Nephron (organoid): ENCODE data around the gene STAP2.

Source experiments
- H3K27ac Mint-ChIP-seq, 3 experiments: 2 replicates each; pipeline ENCODE4 v1.8.0; 2020; ENCODE audit warnings: mixed read lengths in 3 of 3, mild to moderate bottlenecking in 2 of 3, moderate library complexity in 1 of 3
- H3K27me3 Mint-ChIP-seq: 2 replicates; pipeline ENCODE4 v1.8.0; 2021; ENCODE audit warnings: low read depth, mild to moderate bottlenecking, moderate library complexity, mixed read lengths
- H3K36me3 Mint-ChIP-seq: 2 replicates; pipeline ENCODE4 v1.8.0; 2020; ENCODE audit warnings: low read depth, mixed read lengths
- H3K4me1 Mint-ChIP-seq: 2 replicates; pipeline ENCODE4 v1.8.0; 2020; ENCODE audit warnings: mixed read lengths
- H3K4me3 Mint-ChIP-seq, 3 experiments: 2 replicates each; pipeline ENCODE4 v1.8.0; 2020; ENCODE audit warnings: mild to moderate bottlenecking in 3 of 3, mixed read lengths in 3 of 3, moderate library complexity in 2 of 3
- H3K9me3 Mint-ChIP-seq: 2 replicates; pipeline ENCODE4 v1.8.0; 2020; ENCODE audit warnings: mixed read lengths
- TF ChIP-seq, protein P1 (sequence below), 3 experiments: fragments of 200-600 bp; sonication (generic); IDR thresholded peaks; one replicate each; pipeline ENCODE4 v1.5.0; 2021; ENCODE audit warnings: antibody characterized with exemption in 3 of 3; ENCODE audit not compliant: unreplicated experiment in 3 of 3

STAP2 gene

GRCh38 chr19:4374498-4375163 lies 36.0 kb upstream of the STAP2 start:
- Mint-ChIP-seq H3K9me3 (no peaks in the 10 kb centered on the region), H3K27ac (peak overlapping the region in 1 of 3 experiments; percentile 88), H3K4me3 (no peak overlapping the region), H3K27me3 (no peaks in the 10 kb centered on the region), H3K36me3 (no peaks in the 10 kb centered on the region), H3K4me1 (peaks cover 60% of the 10 kb centered on the region)
- TF ChIP-seq, protein P1, sequence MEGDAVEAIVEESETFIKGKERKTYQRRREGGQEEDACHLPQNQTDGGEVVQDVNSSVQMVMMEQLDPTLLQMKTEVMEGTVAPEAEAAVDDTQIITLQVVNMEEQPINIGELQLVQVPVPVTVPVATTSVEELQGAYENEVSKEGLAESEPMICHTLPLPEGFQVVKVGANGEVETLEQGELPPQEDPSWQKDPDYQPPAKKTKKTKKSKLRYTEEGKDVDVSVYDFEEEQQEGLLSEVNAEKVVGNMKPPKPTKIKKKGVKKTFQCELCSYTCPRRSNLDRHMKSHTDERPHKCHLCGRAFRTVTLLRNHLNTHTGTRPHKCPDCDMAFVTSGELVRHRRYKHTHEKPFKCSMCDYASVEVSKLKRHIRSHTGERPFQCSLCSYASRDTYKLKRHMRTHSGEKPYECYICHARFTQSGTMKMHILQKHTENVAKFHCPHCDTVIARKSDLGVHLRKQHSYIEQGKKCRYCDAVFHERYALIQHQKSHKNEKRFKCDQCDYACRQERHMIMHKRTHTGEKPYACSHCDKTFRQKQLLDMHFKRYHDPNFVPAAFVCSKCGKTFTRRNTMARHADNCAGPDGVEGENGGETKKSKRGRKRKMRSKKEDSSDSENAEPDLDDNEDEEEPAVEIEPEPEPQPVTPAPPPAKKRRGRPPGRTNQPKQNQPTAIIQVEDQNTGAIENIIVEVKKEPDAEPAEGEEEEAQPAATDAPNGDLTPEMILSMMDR (IDR thresholded peaks at IDR 0.05; ENCODE audit: unreplicated experiment in 3 of 3), result no peak

DNA sequence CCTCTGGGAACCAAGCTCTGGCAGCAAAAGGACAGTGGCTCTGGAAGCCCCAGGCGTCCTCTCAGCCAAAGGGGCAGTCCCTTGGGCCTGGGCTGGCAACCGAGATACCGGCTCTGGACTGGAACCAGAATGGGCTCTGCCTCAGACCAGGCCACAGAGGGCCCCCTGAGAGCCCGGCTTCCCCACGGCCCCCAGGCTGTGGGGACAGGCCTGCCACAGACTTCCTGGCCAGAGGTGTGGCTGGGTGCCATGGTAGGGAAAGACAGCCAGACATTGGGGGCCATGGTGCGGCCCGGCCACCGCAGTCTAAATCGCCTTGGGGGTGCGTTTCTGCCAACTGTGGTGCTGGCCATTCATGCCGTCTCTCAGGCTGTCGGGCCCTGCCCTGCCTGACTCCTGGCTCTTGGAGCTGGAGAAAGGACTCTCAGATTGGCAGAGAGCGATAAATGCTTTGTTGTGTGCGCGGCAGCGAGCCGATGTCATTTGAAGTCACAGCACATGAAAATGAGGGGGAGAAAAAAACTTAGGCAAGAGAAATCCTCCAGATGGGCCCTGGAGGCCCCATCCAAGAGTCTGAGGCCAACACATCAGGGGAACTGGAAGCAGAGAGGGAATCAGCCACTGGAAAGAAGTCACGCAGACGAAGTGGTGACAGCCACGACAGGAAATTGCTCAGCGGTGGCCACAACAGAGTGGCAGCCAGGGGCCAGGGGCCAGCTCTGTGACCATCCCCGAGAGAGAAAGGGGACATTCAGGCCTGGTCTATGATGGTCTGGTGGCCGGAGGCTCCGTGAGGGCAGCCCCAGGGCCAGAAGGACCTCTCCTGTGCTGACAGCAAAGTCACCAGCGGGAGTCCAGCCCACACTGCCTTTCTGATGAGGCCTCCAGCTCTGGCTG lies 35.2 kb upstream of the STAP2 start:
- Mint-ChIP-seq H3K4me1 (peaks cover 58% of the 10 kb centered on the region), H3K27me3 (no peaks in the 10 kb centered on the region), H3K4me3 (peak overlapping the region in 1 of 3 experiments; percentile 52), H3K27ac (peak overlapping the region; percentile 78 to 90 (median 87)), H3K9me3 (no peaks in the 10 kb centered on the region), H3K36me3 (no peaks in the 10 kb centered on the region)
- TF ChIP-seq, protein P1 (IDR thresholded peaks at IDR 0.05; ENCODE audit: unreplicated experiment in 3 of 3), result no peak

DNA sequence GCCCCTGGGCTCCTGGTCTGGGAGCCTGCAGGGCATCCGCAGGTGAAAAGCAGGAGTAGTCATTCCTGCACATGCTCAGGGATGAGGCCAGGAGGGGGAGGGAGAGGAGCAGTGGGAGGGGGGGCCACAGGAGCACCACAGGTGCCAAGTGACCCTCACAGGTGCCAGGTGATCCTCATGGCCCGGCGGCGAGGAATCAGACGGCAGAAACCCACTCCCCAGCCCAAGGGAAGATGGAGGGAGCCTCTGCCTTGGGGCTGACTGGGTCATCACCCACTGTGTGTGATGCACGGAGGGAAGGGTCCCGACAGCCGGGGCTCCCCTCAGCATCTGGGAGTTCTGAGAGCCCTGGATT lies 34.4 kb upstream of the STAP2 start:
- Mint-ChIP-seq H3K27me3 (no peaks in the 10 kb centered on the region), H3K36me3 (no peaks in the 10 kb centered on the region), H3K27ac (no peak overlapping the region), H3K9me3 (no peaks in the 10 kb centered on the region), H3K4me1 (peaks cover 63% of the 10 kb centered on the region), H3K4me3 (no peak overlapping the region)
- TF ChIP-seq, protein P1 (IDR thresholded peaks at IDR 0.05; ENCODE audit: unreplicated experiment in 3 of 3), result no peak

GRCh38 chr19:4372165-4373012 lies 33.8 kb upstream of the STAP2 start:
- peak overlapping the region; percentile 77 to 86 (median 79) for H3K27ac Mint-ChIP-seq
- peaks cover 69% of the 10 kb centered on the region for H3K4me1 Mint-ChIP-seq
- no peaks in the 10 kb centered on the region for H3K27me3 Mint-ChIP-seq
- TF ChIP-seq, protein P1 (IDR thresholded peaks at IDR 0.05; ENCODE audit: unreplicated experiment in 3 of 3), result no peak
- no peaks in the 10 kb centered on the region for H3K9me3 Mint-ChIP-seq
- no peaks in the 10 kb centered on the region for H3K36me3 Mint-ChIP-seq
- H3K4me3 Mint-ChIP-seq, result no peak overlapping the region

DNA sequence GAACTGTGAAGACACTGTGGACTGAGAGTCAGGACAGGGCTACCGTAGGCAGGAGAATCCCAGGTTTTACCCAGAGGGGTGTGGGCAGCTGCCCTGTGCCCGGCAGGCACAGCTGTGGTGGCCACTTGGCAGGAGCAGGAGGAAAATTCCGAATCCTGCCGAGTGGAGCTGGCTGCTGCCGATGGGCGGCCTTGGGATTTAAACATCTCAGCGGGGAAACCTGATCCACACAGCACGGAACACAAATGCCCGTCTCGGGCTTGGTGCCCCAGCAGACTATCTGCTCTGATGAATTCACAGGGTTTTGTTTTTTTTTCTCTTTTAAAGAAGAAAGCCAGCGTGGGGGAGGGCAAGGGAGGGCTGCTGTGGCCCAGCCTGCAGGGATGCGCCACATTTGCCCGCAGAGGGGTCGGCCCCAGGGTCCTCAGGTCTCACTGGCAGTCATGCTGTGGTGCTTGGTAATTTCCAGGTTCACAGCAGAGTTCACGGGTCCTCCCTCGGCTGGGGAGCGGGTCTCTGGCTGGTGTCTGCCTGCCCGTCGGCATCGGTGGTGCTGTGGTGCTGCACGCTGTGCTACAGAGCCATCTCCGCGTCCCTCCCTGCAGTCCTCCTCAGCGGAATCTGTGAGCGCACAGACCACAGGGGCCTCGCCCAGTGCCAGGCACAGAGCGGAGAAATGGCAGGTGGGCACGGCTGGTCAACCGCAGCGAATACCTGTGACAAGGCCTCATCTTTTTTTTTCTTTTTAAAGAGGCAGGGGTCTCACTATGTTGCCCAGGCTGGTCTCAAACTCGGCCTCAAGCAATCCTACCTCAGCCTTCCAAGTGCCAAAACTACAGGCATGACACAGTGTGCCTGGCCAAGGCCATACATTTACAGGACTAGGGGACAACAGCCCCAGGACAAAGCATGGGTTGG lies 32.9 kb upstream of the STAP2 start:
- Mint-ChIP-seq H3K27me3 (no peaks in the 10 kb centered on the region), H3K36me3 (no peaks in the 10 kb centered on the region), H3K9me3 (no peaks in the 10 kb centered on the region), H3K4me1 (peaks cover 66% of the 10 kb centered on the region), H3K4me3 (peak overlapping the region in 2 of 3 experiments; percentile 32 to 34), H3K27ac (peak overlapping the region; percentile 77 to 86 (median 79))
- TF ChIP-seq, protein P1 (IDR thresholded peaks at IDR 0.05; ENCODE audit: unreplicated experiment in 3 of 3), result no peak
